SK-N-MC (cell line): ENCODE results near the gene ME2.

Source experiments
- DNase-seq: peaks from one replicate; pipeline ENCODE4 v3.0.0-alpha.2; 2011; ENCODE audit warnings: low read depth, low spot score
- H3K27ac ChIP-seq: fragments of 200-600 bp; sonication (generic); 2 replicates; pipeline ENCODE4 v1.5.1; 2016; ENCODE audit warnings: mixed run types
- H3K36me3 ChIP-seq: fragments of 200-600 bp; sonication (generic); 2 replicates; pipeline ENCODE4 v1.6.1; 2017; ENCODE audit warnings: antibody characterized with exemption, low read length, mixed read lengths; ENCODE audit not compliant: insufficient read depth
- H3K4me3 ChIP-seq: fragments of 200-600 bp; sonication (generic); 2 replicates; pipeline ENCODE4 v1.5.1; 2016
- H3K9ac ChIP-seq: fragments of 200-600 bp; sonication (generic); 2 replicates; pipeline ENCODE4 v1.8.0; 2017; ENCODE audit warnings: mixed run types, mixed read lengths; ENCODE audit not compliant: insufficient read length
- H3K9me3 ChIP-seq: fragments of 200-600 bp; sonication (generic); 2 replicates; pipeline ENCODE4 v1.6.1; 2017; ENCODE audit warnings: low read depth, mild to moderate bottlenecking, antibody characterized with exemption, low read length, moderate library complexity, mixed read lengths
- EZH2 ChIP-seq: fragments of 200-600 bp; sonication (generic); IDR thresholded peaks from one replicate; pipeline ENCODE4 v1.6.1; 2017; ENCODE audit warnings: antibody characterized with exemption
- FOXP2 ChIP-seq: optimal IDR thresholded peaks from 2 replicates; pipeline ENCODE3; 2011; ENCODE audit warnings: mild to moderate bottlenecking, moderate library complexity; ENCODE audit not compliant: insufficient read depth; ENCODE audit errors: extremely low read length, control extremely low read depth
- POLR2AphosphoS5 ChIP-seq: IDR thresholded peaks from 2 replicates; pipeline ENCODE4 v1.6.1; 2012; ENCODE audit warnings: mild to moderate bottlenecking, low read depth, low read length, borderline replicate concordance

ME2 gene

DNA sequence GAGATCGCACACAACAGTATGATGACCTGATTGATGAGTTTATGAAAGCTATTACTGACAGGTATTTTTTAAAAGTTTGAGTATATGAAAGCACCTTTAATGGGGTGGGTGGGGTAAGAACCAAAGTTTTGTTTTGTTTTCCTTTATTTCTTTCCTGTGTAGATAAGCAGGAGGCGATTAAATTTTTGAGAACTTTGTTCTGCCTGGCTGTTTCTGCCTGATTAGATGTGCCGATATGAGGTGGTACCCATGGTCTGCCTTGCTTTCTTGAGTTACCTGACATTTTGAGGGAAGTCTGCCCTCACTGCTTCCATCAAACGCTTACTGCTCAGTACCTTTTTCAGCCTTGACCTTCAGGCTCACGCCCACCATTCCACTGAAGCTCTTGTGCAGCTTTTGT lies 39.2 kb downstream of the ME2 start:
- no peak overlapping the region for H3K27ac ChIP-seq
- TF ChIP-seq POLR2AphosphoS5 (no peak), FOXP2 (no peak), EZH2 (no peak)
- no peak overlapping the region for H3K4me3 ChIP-seq
- no peaks in the 10 kb centered on the region for H3K9me3 ChIP-seq
- no peak for DNase-seq
- H3K9ac ChIP-seq, result no peak overlapping the region
- peaks cover 14% of the 10 kb centered on the region; the same call in 1 of the 2 replicates for H3K36me3 ChIP-seq

DNA sequence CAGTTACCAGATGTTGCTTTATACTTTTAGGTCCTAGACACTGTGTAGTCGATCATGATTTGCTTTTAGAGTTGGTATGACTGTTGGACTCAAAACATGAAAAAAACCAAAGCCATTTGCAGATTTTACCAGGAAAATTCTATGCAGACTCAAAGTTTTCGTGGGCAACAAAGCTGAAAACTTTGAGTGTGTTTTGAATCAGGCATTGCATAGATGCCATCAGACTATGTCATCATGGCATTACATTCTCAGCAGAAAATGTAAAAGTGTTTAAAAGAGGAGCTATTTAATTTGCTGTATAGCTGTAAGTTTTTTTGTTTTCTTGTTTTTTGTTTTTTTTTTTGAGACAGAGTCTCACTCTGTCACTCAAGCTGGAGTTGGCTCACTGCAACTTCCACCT lies 45.5 kb downstream of the ME2 start:
- no peak for DNase-seq
- Histone ChIP-seq H3K9me3 (peaks cover 4% of the 10 kb centered on the region; the same call in 1 of the 2 replicates), H3K27ac (no peak overlapping the region), H3K4me3 (no peak overlapping the region), H3K9ac (no peak overlapping the region), H3K36me3 (peaks cover 41% of the 10 kb centered on the region)
- TF ChIP-seq EZH2 (no peak), FOXP2 (no peak), POLR2AphosphoS5 (no peak)

- no peak for TF ChIP-seq FOXP2
- TF ChIP-seq EZH2, result no peak
- no peak for TF ChIP-seq POLR2AphosphoS5
- Histone ChIP-seq H3K4me3 (no peak overlapping the region), H3K9me3 (peaks cover 4% of the 10 kb centered on the region; the same call in 1 of the 2 replicates), H3K36me3 (peaks cover 36% of the 10 kb centered on the region), H3K9ac (no peak overlapping the region), H3K27ac (no peak overlapping the region)
- DNase-seq, result no peak
These were observed 47.6 kb downstream of the ME2 start for GRCh38 chr18:50926521-50926920.

DNA sequence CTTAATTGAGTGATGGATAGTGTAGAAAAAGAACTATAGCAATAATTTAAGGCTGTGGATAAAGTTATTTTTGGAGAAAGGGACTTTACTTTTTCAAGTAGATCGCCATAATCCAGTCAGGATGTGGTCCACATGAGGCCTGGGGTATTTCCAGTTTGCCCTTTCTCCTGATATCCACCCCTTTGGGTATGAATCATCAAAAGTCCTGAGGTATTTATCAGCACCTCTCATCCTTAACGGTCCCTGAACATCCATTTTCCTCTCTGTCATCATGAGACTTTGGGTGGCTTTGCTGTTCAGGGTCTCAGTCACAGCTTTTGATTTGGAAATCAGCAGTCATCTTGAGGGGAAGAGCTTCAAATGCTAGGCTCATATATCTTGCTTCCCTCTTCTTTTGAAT lies 49.6 kb downstream of the ME2 start:
- no peak overlapping the region for H3K4me3 ChIP-seq
- H3K27ac ChIP-seq, result no peak overlapping the region
- H3K36me3 ChIP-seq, result peaks cover 33% of the 10 kb centered on the region
- no peak for TF ChIP-seq FOXP2
- no peak for DNase-seq
- H3K9ac ChIP-seq, result no peak overlapping the region
- H3K9me3 ChIP-seq, result peaks cover 4% of the 10 kb centered on the region; the same call in 1 of the 2 replicates

GRCh38 chr18:50933684-50934083 lies 54.8 kb downstream of the ME2 start:
- Histone ChIP-seq H3K9ac (no peak overlapping the region), H3K9me3 (no peaks in the 10 kb centered on the region), H3K27ac (no peak overlapping the region), H3K4me3 (no peak overlapping the region), H3K36me3 (peaks cover 3% of the 10 kb centered on the region)
- DNase-seq, result no peak
- no peak for TF ChIP-seq FOXP2
- TF ChIP-seq POLR2AphosphoS5, result no peak
- no peak for TF ChIP-seq EZH2

DNA sequence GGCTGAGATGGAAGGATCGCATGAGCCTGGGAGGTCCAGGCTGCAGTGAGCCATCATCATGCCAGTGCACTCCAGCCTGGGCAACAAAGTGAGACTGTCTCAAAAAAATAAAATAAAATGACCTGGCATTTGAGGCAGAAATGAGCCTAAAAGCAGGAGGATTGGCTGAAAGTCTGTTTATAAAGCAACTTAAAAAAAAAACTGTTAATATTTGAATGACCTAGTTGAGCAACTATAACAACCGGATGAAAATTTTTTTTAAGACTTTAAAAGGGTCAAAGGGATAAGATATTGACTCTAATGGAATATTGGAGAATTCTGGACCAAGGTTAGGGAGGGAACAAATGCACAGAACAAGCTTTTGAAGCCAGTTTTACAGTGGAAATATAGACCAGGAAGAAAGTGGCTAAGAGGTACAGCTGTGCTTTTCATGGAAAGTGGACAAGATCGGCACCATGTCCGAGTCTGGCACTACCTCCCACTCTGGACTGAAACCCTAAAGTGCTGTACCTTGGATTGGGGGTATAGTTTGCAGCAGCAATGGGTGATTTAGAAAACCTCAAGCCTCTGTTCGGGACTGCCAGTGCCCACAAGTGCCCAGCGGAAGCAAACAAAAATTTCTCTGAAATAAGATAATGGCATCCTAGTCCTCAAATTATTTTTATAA lies 55.8 kb downstream of the ME2 start:
- Histone ChIP-seq H3K9me3 (no peaks in the 10 kb centered on the region), H3K9ac (no peak overlapping the region), H3K27ac (no peak overlapping the region), H3K36me3 (peaks cover 4% of the 10 kb centered on the region), H3K4me3 (no peak overlapping the region)
- no peak for DNase-seq
- TF ChIP-seq POLR2AphosphoS5 (no peak), EZH2 (no peak), FOXP2 (no peak)

DNA sequence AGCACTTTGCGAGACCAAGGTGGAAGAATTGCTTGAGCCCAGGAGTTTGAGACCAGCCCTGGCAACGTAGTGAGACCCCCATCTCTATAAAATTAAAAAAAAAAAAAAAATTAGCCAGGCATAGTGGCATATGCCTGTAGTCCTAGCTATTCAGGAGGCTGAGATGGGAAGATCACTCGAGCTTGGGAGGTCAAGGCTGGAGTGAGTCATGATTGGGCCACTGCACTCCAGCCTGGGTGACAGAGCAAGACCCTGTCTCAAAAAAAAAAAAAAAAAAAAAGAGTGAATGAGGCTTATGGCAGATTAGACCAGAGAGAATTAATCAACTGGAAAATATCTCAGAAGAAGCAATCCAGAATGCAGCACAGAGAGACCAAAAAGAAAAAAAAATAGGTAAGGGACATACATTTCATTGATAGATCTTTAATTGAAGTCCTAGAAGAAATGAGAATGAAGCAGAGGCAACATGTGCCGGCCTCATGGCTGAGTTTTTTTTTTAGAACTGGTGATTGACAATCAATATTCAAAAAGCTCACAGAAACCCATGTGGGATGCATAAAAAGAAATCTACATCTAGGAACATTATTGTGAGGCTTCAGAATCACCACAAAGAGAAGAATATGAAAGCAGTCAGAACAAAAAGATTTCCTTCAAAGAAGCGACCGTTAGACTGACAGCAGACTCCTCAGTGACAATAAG lies 56.7 kb downstream of the ME2 start:
- DNase-seq, result no peak
- no peak for TF ChIP-seq EZH2
- TF ChIP-seq POLR2AphosphoS5, result no peak
- no peak for TF ChIP-seq FOXP2
- Histone ChIP-seq H3K27ac (no peak overlapping the region), H3K36me3 (0 out of 2 replicates have a peak, but pooled peaks cover 4% of the 10 kb centered on the region), H3K9me3 (no peaks in the 10 kb centered on the region), H3K9ac (no peak overlapping the region), H3K4me3 (no peak overlapping the region)

DNA sequence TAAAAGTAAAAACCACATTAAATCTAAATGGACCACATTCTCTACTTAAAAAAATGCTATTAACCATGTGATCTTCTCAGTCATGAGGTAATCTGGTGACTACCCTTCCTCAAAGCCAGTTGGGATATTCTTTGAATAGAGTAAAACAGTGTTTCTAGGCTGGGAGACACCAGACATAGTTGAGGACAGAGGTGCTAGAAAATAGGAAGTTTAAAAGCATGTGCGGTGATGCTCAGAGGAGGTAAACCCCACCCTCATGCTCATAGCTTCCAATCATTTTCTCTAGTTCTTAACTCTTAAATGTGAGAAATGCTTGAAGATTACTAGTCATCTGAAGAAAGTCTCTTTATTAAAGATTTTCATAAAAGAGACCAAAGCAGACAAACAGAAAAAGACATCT lies 58.3 kb downstream of the ME2 start:
- Histone ChIP-seq H3K9me3 (no peaks in the 10 kb centered on the region), H3K36me3 (0 out of 2 replicates have a peak, but pooled peaks cover 4% of the 10 kb centered on the region), H3K27ac (no peak overlapping the region), H3K4me3 (no peak overlapping the region), H3K9ac (no peak overlapping the region)
- TF ChIP-seq POLR2AphosphoS5 (no peak), EZH2 (no peak), FOXP2 (no peak)
- no peak for DNase-seq

DNA sequence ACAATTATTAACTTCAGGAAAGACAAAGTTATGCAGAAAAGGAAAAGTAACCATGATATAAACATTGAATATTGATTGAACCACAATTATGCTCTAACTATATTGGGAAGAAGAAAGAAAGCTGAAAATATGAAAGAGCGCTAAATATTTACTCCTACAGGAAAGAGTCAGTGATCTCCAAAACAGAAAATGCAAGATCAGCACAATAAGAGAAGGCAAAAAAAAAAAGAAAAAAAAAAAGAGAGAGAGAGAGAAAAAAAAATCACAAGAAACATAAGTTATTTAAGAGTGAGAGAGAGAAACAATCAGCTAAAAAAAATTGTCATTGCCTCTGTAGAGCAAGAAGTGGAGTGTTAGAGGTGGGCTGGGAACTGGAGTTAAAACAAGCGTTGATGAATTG lies 60.0 kb downstream of the ME2 start:
- Histone ChIP-seq H3K27ac (no peak overlapping the region), H3K9me3 (no peaks in the 10 kb centered on the region), H3K9ac (no peak overlapping the region), H3K36me3 (0 out of 2 replicates have a peak, but pooled peaks cover 4% of the 10 kb centered on the region), H3K4me3 (no peak overlapping the region)
- DNase-seq, result no peak
- no peak for TF ChIP-seq EZH2
- TF ChIP-seq POLR2AphosphoS5, result no peak
- TF ChIP-seq FOXP2, result no peak
